Measurements from ENCODE around the gene LNPK.
"Not testable (repeated sequence)": the region's sequence is repeated elsewhere in the genome, so short reads cannot be mapped to it uniquely, and the experiment has no call there.

LNPK gene

DNA sequence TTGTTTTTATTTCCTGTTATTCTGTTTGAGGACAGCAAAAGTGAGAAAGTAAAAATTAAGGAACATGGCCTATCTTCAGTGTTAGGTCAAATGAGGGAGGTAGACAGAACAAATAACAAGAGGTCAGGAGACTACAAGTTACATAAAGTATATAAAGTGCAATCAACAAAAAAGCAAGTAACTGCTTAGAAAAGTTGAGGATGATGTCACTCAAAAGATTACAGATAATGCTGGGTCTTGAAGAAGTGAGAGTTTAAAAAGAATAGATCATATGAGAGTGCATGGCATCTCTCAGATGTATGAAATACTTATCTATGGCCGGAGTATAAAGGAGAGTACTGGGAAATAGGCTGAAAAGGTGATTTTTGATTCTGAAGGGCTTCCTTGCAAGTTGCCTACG lies 79.9 kb downstream of the LNPK start:
- no peak for DNase-seq (ENCODE audit: low read depth in 2 of 2)
- no peak overlapping the region for H3K4me3 ChIP-seq (replicated peaks in 1 of 2; ENCODE audit: low read depth in 2 of 2, low read length in 2 of 2)
- TF ChIP-seq, protein P1, sequence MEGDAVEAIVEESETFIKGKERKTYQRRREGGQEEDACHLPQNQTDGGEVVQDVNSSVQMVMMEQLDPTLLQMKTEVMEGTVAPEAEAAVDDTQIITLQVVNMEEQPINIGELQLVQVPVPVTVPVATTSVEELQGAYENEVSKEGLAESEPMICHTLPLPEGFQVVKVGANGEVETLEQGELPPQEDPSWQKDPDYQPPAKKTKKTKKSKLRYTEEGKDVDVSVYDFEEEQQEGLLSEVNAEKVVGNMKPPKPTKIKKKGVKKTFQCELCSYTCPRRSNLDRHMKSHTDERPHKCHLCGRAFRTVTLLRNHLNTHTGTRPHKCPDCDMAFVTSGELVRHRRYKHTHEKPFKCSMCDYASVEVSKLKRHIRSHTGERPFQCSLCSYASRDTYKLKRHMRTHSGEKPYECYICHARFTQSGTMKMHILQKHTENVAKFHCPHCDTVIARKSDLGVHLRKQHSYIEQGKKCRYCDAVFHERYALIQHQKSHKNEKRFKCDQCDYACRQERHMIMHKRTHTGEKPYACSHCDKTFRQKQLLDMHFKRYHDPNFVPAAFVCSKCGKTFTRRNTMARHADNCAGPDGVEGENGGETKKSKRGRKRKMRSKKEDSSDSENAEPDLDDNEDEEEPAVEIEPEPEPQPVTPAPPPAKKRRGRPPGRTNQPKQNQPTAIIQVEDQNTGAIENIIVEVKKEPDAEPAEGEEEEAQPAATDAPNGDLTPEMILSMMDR (IDR thresholded peaks at IDR 0.05; ENCODE audit: low read depth, low read length): no peak

DNA sequence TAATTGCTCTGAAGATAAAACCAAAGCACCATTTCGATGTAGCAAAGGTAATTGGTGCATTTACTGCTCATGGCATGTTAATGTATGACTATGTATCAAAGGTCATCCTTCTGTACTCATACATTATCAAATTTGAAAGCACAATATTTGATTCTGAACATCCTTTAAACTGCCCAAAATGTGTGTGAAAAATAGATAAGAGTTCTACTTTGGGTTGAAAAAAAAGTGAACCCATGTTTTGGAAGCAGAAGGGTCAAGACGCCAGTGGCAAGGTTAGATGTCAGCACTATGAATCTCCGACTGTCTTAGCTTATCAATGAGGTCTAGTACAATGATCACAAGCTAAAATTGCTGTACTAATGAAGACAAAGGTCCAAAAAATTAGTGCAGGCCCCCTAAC lies 83.1 kb downstream of the LNPK start:
- no peak for DNase-seq (ENCODE audit: low read depth in 2 of 2)
- TF ChIP-seq, protein P1 (IDR thresholded peaks at IDR 0.05; ENCODE audit: low read depth, low read length): no peak

DNA sequence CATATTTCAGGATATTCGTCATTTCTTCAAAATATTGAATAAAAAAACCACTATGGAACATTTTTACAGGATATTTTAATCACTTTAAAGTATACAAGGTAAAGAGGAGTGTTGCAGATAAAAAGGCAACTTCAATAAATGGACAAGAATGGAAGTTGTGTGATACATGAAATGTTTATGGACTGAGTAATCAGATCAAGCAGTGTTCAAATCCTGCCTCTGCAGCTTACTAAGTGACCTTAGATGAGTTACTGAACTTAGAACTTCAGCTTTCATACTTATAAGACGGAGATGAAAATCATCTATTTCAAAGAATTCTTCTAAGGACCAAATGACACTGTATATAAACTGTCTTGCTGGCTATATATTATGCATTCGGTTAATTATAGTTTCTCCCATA lies 87.2 kb downstream of the LNPK start:
- TF ChIP-seq, protein P1 (IDR thresholded peaks at IDR 0.05; ENCODE audit: low read depth, low read length): no peak
- DNase-seq (ENCODE audit: low read depth in 2 of 2): no peak

More for the DNA sequence above, 83.1 kb downstream of the LNPK start:
- H3K4me3 ChIP-seq (replicated peaks in 1 of 2; ENCODE audit: low read depth in 2 of 2, low read length in 2 of 2): no peak overlapping the region

DNA sequence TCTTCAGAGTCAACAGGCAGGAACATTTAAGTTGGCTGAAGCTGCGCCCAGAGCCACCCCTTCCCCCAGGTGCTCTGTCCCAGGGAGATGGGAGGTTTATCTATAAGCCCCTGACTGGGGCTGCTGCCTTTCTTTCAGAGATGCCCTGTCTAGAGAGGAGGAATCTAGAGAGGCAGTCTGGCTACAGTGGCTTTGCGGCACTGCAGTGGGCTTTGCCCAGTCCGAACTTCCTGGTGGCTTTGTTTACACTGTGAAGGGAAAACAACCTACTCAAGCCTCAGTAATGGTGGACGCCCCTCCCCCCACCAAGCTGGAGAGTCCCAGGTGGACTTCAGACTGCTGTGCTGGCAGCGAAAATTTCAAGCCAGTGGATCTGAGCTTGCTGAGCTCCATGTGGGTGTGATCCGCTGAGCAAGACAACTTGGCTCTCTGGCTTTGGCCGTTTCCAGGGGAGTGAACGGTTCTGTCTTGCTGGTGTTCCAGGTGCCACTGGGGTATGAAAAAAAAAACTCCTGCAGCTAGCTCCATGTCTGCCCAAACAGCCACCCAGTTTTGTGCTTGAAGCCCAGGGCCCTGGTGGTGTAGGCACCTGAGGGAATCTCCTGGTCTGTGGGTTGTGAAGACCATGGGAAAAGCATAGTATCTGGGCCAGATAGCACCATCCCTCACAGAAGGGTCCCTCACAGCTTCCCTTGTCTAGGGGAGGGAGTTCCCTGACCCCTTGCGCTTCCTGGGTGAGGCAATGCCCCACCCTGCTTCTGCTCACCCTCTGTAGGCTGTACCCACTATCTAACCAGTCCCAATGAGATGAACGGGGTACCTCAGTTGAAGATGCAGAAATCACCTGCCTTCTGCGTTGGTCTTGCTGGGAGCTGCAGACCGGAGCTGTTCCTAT lies 88.0 kb downstream of the LNPK start:
- not testable (repeated sequence) for H3K4me3 ChIP-seq (replicated peaks in 1 of 2; ENCODE audit: low read depth in 2 of 2, low read length in 2 of 2); DNase-seq (ENCODE audit: low read depth in 2 of 2)

More for the DNA sequence above, 87.2 kb downstream of the LNPK start:
- H3K4me3 ChIP-seq (replicated peaks in 1 of 2; ENCODE audit: low read depth in 2 of 2, low read length in 2 of 2): no peak overlapping the region

DNA sequence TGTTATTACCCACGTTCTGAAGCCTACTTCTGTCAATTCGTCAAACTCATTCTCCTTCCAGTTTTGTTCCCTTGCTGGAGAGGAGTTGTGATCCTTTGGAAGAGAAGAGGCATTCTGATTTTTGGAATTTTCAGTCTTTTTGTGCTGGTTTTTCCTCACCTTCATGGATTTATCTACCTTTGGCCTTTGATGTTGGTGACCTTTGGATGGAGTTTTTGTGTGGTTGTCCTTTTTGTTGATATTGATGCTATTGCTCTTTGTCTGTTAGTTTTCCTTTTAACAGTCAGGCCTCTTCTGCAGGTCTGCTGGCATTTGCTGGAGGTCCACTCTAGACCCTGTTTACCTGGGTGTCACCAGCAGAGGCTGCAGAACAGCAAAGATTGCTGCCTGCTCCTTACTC lies 88.8 kb downstream of the LNPK start:
- H3K4me3 ChIP-seq (replicated peaks in 1 of 2; ENCODE audit: low read depth in 2 of 2, low read length in 2 of 2): not testable (repeated sequence)

DNA sequence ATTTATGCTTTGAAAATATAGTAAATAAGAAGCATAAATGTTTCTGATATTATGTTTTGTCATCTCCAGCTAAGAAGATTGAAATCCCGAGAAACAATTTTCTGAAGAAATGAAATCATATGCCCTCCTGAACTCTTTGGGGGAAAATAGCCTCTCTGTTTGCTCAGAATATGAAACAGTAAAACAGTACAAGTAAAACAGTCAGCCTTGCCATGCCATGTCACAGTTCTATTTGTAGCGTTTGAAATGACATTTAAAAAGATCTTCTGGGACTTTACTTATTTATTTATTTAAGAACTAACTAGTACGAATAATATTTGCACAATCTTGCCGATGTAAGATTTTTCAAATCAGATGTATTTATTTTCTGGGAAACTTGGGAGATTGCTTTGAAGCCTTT lies 98.0 kb downstream of the LNPK start:
- no peak overlapping the region for H3K4me3 ChIP-seq (replicated peaks in 1 of 2; ENCODE audit: low read depth in 2 of 2, low read length in 2 of 2)
- TF ChIP-seq, protein P1 (IDR thresholded peaks at IDR 0.05; ENCODE audit: low read depth, low read length): no peak

More for the DNA sequence above, 88.8 kb downstream of the LNPK start:
- not testable (repeated sequence) for DNase-seq (ENCODE audit: low read depth in 2 of 2)

DNA sequence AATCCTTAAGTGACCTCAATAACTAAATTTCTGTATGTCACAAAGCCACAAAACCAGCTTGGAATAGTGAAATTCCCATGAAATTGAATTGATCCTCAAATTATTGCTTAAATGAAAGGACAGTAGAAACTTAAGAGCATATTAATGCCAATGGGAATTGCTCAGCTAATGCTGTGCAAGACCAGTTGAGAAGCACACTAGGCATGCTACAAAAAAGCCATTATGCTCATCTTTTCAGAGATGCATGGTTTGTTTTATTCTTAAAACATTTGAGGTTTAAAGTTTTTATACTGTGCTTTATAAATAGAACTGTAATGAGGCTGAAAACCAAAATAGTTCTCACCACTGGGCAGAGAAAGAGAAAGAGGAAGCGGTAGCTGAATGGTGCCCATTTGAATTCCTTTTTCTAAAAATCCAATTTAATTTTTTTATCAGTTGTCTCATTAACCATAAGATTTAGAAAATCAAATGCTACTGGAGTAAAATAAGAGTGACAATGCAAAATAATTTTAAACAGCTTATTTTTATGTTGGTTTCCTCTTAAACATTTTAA lies 98.6 kb downstream of the LNPK start:
- no peak for DNase-seq (ENCODE audit: low read depth in 2 of 2)
- TF ChIP-seq, protein P1 (IDR thresholded peaks at IDR 0.05; ENCODE audit: low read depth, low read length): no peak
- no peak overlapping the region for H3K4me3 ChIP-seq (replicated peaks in 1 of 2; ENCODE audit: low read depth in 2 of 2, low read length in 2 of 2)

More for the DNA sequence above, 98.0 kb downstream of the LNPK start:
- DNase-seq (ENCODE audit: low read depth in 2 of 2): no peak

DNA sequence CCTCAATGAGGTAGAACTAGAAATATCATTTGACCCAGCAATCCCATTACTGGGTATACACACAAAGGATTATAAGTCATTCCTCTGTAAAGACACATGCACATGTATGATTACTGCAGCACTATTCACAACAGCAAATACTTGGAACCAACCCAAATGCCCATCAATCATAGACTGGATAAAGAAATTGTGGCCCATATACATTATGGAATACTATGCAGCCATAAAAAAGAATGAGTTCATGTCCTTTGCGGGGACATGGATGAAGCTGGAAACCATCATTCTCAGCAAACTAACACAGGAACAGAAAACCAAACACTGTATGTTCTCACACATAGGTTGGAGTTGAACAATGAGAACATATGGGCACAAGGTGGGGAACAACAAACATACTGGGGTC lies 106.1 kb downstream of the LNPK start:
- DNase-seq (ENCODE audit: low read depth in 2 of 2); H3K4me3 ChIP-seq (replicated peaks in 1 of 2; ENCODE audit: low read depth in 2 of 2, low read length in 2 of 2): not testable (repeated sequence)

Data from cardiac fibroblast (primary cell).